Fibroblast of lung (primary cell): ENCODE data around the gene PCDHGA10.

Source experiments
- CTCF ChIP-seq, 2 donors: IDR thresholded peaks in 1 of 2; conservative IDR thresholded peaks in 1 of 2; 1 replicate in 1 of 2; 2 replicates in 1 of 2; pipeline ENCODE4 v1.5.1; 2011 to 2012; ENCODE audit warnings: low read length in 2 of 2, control low read depth in 1 of 2, inconsistent platforms in 1 of 2, low read depth in 1 of 2, mild to moderate bottlenecking in 1 of 2
- EZH2 ChIP-seq: IDR thresholded peaks from 2 replicates; pipeline ENCODE4 v1.5.1; 2012; ENCODE audit warnings: low read length, control low read depth, mild to moderate bottlenecking; ENCODE audit errors: missing control alignments

GRCh38 chr5:141421489-141421855, 8.7 kb downstream of the PCDHGA10 start:
- no peak for TF ChIP-seq CTCF (conservative IDR thresholded peaks at IDR 0.05 in 1 of 2, IDR thresholded peaks at IDR 0.05 in 1 of 2; ENCODE audit: low read depth in 1 of 2, low read length in 2 of 2)
- TF ChIP-seq EZH2: no peak
